Neutrophil (primary cell): ENCODE measurements around the gene ATXN1.

ENCODE experiments used
- H3K27ac ChIP-seq: fragments of 200-600 bp; sonication (generic); 2 replicates; pipeline ENCODE4 v1.5.1; 2016; ENCODE audit warnings: mild to moderate bottlenecking, moderate library complexity
- H3K27me3 ChIP-seq: fragments of 200-600 bp; sonication (generic); 2 replicates; pipeline ENCODE4 v1.6.0; 2016; ENCODE audit warnings: mild to moderate bottlenecking
- H3K36me3 ChIP-seq: fragments of 200-600 bp; sonication (generic); 2 replicates; pipeline ENCODE4 v1.5.1; 2017
- H3K4me1 ChIP-seq, 2 experiments: fragments of 200-600 bp in 1 of 2; sonication (generic) in 1 of 2; 1 replicate in 1 of 2; 2 replicates in 1 of 2; pipeline versions ENCODE4 v1.5.1 to v1.6.1; 2013 to 2016; ENCODE audit warnings: low read depth in 1 of 2, low read length in 1 of 2, mild to moderate bottlenecking in 1 of 2, moderate library complexity in 1 of 2; ENCODE audit not compliant: control insufficient read depth in 1 of 2, insufficient read depth in 1 of 2
- H3K4me3 ChIP-seq, 2 experiments: fragments of 200-600 bp in 1 of 2; sonication (generic) in 1 of 2; 1 replicate in 1 of 2; 2 replicates in 1 of 2; pipeline ENCODE4 v1.5.1; 2013 to 2016; ENCODE audit warnings: low read depth in 1 of 2, low read length in 1 of 2, mild to moderate bottlenecking in 1 of 2, moderate library complexity in 1 of 2
- H3K9me3 ChIP-seq: fragments of 200-600 bp; sonication (generic); 2 replicates; pipeline ENCODE4 v1.5.1; 2016
- CTCF ChIP-seq: fragments of 200-600 bp; sonication (generic); IDR thresholded peaks from 2 replicates; pipeline ENCODE4 v1.5.1; 2016; ENCODE audit warnings: antibody characterized with exemption

ATXN1 gene

GRCh38 chr6:16361861-16362260 lies 399.4 kb downstream of the ATXN1 start:
- no peak overlapping the region for H3K27ac ChIP-seq
- no peak for TF ChIP-seq CTCF

GRCh38 chr6:16361121-16361520 lies 400.1 kb downstream of the ATXN1 start:
- H3K9me3 ChIP-seq = no peaks in the 10 kb centered on the region
- no peaks in the 10 kb centered on the region for H3K27me3 ChIP-seq
- H3K36me3 ChIP-seq = peaks cover 10% of the 10 kb centered on the region
- no peaks in the 10 kb centered on the region for H3K4me1 ChIP-seq
- no peak overlapping the region for H3K27ac ChIP-seq
- no peak for TF ChIP-seq CTCF
- H3K4me3 ChIP-seq = no peak overlapping the region

More at GRCh38 chr6:16361861-16362260, 399.4 kb downstream of the ATXN1 start:
- Histone ChIP-seq H3K4me1 (peaks cover 0 to 2% of the 10 kb centered on the region in 2 experiments), H3K4me3 (no peak overlapping the region), H3K27me3 (no peaks in the 10 kb centered on the region), H3K9me3 (no peaks in the 10 kb centered on the region), H3K36me3 (peaks cover 10% of the 10 kb centered on the region)

DNA sequence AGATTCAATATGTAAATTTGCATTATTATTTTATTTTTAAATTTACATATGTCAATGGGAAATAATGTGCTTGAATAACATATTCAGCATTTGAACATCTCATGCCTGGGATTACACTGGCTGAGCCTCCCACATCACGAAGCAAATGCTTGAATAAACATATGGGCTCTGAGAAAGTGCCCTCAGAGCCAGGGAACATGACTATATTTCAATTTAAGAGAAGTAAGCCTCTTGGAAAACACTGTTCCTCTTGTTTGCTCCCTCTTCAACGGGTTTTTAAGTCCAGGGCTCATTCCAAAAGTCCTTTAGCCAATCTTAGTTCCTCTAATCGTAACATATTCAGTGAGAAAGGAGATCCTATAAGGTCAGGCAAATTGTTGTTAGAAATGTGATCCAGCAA lies 400.9 kb downstream of the ATXN1 start:
- H3K9me3 ChIP-seq = no peaks in the 10 kb centered on the region
- H3K27me3 ChIP-seq = no peaks in the 10 kb centered on the region
- peaks cover 10% of the 10 kb centered on the region for H3K36me3 ChIP-seq
- TF ChIP-seq CTCF = no peak
- no peak overlapping the region for H3K4me3 ChIP-seq
- H3K4me1 ChIP-seq = no peaks in the 10 kb centered on the region
- H3K27ac ChIP-seq = no peak overlapping the region

DNA sequence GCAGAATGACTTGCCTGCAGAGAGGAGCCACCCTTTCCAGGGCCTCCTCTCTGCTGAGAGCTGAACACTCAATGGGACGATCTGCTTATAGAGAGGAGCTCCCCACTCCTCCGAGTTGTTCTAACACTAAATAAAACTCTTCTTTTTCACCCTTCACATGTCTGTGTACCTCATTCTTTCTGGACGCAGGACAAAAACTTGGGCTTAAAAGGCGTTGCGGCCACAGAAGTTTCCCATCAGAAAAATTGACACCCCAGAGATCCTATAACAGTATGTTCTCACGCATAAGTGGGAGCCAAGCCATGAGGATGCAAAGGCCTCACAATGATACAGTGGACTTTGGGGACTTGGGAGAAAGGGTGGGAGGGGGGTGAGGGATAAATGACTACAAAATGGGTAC lies 401.7 kb downstream of the ATXN1 start:
- Histone ChIP-seq H3K9me3 (no peaks in the 10 kb centered on the region), H3K4me3 (no peak overlapping the region), H3K27ac (no peak overlapping the region), H3K27me3 (no peaks in the 10 kb centered on the region), H3K4me1 (no peaks in the 10 kb centered on the region), H3K36me3 (peaks cover 10% of the 10 kb centered on the region)
- no peak for TF ChIP-seq CTCF

DNA sequence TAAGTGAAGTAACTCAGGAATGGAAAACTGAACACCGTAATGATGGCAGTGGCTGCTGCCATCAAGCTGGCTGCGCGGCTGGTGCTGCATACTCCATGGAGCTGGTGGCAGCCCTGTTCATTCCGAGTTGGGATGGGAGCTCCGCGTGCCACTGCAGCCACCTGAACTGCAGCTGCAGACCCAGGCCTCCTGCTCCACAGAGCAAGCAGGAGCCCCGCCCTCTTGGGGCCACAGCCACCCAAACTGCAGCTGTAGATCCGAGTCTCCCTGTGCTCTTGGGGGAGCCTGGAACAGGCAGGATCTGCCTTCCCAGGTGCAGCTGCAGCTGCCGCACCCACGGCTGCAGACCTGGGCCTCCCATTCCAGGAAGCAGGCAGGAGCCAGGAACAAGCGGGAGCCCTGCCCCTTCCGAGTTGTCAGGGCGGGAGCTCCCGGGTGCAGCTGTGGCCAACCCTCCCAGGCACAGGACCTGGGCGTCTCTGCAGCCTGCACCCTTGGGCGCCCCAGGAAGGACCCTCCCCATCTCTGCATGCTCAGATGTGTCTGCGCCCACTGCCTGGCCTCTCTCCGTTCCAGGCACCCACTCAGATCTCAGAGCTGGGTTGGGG lies 402.6 kb downstream of the ATXN1 start:
- peaks cover 10% of the 10 kb centered on the region for H3K36me3 ChIP-seq
- no peaks in the 10 kb centered on the region for H3K27me3 ChIP-seq
- H3K27ac ChIP-seq = no peak overlapping the region
- no peaks in the 10 kb centered on the region for H3K9me3 ChIP-seq
- TF ChIP-seq CTCF = no peak
- H3K4me1 ChIP-seq = no peaks in the 10 kb centered on the region
- no peak overlapping the region for H3K4me3 ChIP-seq
